Memory B cell (primary cell): ENCODE measurements around the gene TSPAN15.

Experiments
- ATAC-seq: fragments of 150-1000 bp; cut with Tn5 transposase; 2 replicates; pipeline ENCODE4 v1.10.0; 2021; ENCODE audit warnings: low read depth, mild to moderate bottlenecking, moderate library complexity
- DNase-seq, 2 donors: peaks; one replicate each; pipeline ENCODE4 v3.0.0; 2022; ENCODE audit warnings: low spot score in 2 of 2
- H3K27ac Mint-ChIP-seq: one replicate; pipeline ENCODE4 v1.8.0; 2022; ENCODE audit warnings: mild to moderate bottlenecking, moderate library complexity, mixed read lengths
- H3K27me3 Mint-ChIP-seq: one replicate; pipeline ENCODE4 v1.8.0; 2022; ENCODE audit warnings: mixed read lengths
- H3K36me3 Mint-ChIP-seq: one replicate; pipeline ENCODE4 v1.8.0; 2022; ENCODE audit warnings: mild to moderate bottlenecking, mixed read lengths
- H3K4me1 Mint-ChIP-seq: one replicate; pipeline ENCODE4 v1.8.0; 2022; ENCODE audit warnings: mixed read lengths
- H3K4me3 Mint-ChIP-seq: one replicate; pipeline ENCODE4 v1.8.0; 2022; ENCODE audit warnings: mild to moderate bottlenecking, moderate library complexity, mixed read lengths
- H3K9me3 Mint-ChIP-seq: one replicate; pipeline ENCODE4 v1.8.0; 2022; ENCODE audit warnings: mixed read lengths

TSPAN15 gene

DNA sequence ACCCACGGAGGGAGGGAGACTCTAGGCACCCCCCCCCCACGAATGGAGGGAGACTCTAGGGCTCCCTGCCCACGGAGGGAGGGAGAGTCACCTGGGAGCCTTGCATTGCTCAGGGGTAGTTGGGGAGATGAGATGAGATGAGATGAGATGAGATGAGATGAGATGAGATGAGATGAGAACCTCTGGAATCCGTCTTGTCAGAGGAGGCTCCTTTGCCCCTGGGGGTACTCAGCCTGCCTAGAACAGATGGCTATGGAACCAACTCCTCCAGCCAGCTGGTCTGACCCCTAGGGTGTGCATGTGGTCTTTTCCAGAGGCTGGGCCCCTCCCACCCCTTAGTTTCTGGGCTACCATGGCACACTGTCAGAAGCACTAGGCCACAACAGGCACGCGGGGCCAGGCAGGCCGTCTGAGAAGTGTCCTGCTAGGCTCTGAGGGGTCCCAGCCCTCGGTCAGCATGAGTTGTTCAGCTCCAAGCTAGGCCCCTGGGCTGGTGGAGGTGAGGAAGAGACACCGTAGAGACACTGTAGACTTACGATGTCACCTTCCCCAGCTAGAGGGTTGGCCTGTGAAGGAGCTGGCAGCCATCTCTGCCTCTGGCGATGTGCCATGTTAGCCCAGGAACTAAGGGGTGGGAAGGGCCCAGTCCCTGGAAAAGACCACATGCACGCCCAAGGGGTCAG is 8.8 kb downstream of the TSPAN15 start:
- ATAC-seq (no peak), DNase-seq (no peak)
- no peaks in the 10 kb centered on the region for H3K4me1 Mint-ChIP-seq
- no peaks in the 10 kb centered on the region for H3K9me3 Mint-ChIP-seq
- no peak overlapping the region for H3K27ac Mint-ChIP-seq
- no peaks in the 10 kb centered on the region for H3K36me3 Mint-ChIP-seq
- H3K27me3 Mint-ChIP-seq, result peaks cover 9% of the 10 kb centered on the region
- no peak overlapping the region for H3K4me3 Mint-ChIP-seq

DNA sequence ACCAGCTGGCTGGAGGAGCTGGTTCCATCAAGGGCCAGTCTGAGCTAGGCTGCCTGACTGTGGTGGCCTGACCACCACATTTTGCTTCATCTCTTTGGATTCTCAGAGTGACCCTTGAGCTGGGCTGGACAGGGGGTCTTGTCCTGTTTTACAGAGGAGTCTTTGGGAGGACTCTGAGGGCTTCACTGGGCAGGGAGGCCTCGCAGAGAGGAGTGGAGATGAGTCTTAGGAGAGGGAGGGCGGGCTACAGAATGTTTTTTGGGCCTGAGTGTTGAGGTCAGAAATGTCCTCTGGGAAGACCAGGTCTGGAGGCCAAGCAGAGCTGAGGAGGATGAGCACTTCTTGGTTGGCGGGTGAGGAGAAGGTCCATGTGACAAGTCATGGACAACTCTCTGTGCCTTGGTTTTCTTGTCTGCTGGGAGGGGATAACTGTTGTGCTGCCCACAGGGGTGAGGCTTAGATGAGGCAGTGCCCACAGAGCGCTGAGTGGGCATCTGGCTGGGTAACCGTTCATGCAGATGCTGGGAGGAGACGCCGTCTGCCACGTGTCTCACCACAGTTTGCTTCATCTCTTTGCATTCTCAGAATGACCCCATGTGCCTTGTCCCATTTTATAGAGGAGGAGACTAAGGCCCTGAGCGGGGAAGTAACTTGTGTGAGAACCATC is 9.4 kb downstream of the TSPAN15 start:
- peaks cover 2% of the 10 kb centered on the region for H3K4me1 Mint-ChIP-seq
- H3K27ac Mint-ChIP-seq, result no peak overlapping the region
- ATAC-seq (no peak), DNase-seq (no peak)
- no peaks in the 10 kb centered on the region for H3K9me3 Mint-ChIP-seq
- no peak overlapping the region for H3K4me3 Mint-ChIP-seq
- H3K27me3 Mint-ChIP-seq, result peaks cover 5% of the 10 kb centered on the region
- no peaks in the 10 kb centered on the region for H3K36me3 Mint-ChIP-seq

DNA sequence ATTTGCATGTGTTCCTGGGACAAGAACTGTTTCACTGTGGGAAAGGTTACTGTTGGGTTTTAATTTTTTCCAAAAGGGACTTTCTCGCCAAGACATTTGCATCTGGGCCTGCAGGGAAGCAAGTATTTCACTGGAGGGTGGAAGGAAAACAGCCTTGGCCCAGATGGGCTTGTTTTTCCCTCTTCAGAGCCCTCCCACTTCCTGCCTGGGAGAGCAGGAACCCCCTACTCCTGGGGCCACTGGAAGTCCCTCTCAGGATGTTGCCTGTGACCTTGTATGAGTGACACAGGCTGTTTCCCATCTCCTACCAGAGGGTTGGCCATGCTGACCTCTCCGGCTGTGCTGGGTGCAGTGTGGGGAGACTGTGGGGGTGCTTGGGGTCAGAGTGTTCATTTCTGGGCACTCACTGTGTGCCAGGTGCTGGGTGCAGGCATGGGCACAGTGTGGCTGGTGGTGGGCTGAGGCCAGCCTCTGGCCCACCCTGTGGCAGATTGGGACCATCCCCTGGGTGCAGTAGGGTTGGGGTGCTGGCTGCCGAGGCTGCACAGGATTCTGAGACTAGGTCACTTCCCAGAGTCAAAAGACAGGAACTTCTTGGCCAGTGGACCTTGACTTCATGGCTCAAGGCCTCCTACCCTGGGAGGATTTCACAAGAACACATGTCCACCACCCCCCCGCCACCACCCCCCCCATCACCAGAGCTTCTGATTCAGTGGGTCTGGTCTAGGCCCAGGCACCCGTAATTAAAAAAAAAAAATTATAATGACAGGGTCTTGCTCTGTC is 10.2 kb downstream of the TSPAN15 start:
- Mint-ChIP-seq H3K4me1 (peaks cover 2% of the 10 kb centered on the region), H3K36me3 (no peaks in the 10 kb centered on the region), H3K27ac (no peak overlapping the region), H3K9me3 (no peaks in the 10 kb centered on the region), H3K27me3 (peaks cover 4% of the 10 kb centered on the region), H3K4me3 (no peak overlapping the region)
- ATAC-seq, result no peak
- DNase-seq, result no peak

DNA sequence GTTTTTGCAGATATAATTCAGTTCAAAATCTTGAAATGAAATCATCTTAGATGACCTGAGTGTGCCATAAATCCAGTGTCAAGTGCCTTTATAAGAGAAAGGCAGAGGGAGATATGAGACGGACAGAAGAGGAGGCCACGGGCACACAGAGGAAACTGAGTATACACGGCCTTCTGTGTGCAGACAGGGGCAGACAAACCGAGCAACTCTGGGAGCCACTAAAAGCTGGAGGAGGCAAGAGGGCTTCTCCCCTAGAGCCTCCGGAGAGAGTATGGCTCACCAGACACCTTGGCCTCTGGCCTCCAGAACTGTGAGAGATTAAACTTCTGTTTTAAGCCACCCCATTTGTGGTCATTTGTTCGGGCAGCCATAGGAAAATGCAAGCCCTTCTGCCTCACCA is 12.6 kb downstream of the TSPAN15 start:
- H3K4me3 Mint-ChIP-seq, result no peak overlapping the region
- H3K4me1 Mint-ChIP-seq, result peaks cover 2% of the 10 kb centered on the region
- no peaks in the 10 kb centered on the region for H3K27me3 Mint-ChIP-seq
- DNase-seq, result no peak
- no peak overlapping the region for H3K27ac Mint-ChIP-seq
- no peaks in the 10 kb centered on the region for H3K36me3 Mint-ChIP-seq
- no peak for ATAC-seq
- no peaks in the 10 kb centered on the region for H3K9me3 Mint-ChIP-seq

DNA sequence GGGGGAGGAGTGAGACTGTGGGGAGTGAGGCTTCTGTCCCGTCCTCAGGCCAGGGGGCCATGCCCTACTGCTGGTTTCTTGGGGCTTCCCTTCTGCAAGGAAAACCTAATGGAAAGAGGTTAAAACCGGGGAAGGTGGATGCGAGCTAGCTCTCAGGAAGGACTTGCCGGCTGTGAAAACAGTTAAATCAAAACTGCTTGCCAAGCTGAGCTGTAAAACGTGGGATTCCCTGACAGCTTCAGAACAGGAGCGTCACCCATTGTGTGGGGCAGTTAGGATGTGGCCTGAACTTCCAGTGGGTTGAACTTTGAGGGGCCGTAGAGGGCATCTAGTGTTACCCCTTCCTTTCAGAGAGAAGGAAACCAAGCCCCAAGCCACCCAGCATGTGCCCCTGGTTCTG is 13.1 kb downstream of the TSPAN15 start:
- DNase-seq (no peak), ATAC-seq (no peak)
- H3K36me3 Mint-ChIP-seq, result no peaks in the 10 kb centered on the region
- H3K4me3 Mint-ChIP-seq, result no peak overlapping the region
- H3K27ac Mint-ChIP-seq, result no peak overlapping the region
- no peaks in the 10 kb centered on the region for H3K27me3 Mint-ChIP-seq
- no peaks in the 10 kb centered on the region for H3K9me3 Mint-ChIP-seq
- H3K4me1 Mint-ChIP-seq, result peaks cover 2% of the 10 kb centered on the region

DNA sequence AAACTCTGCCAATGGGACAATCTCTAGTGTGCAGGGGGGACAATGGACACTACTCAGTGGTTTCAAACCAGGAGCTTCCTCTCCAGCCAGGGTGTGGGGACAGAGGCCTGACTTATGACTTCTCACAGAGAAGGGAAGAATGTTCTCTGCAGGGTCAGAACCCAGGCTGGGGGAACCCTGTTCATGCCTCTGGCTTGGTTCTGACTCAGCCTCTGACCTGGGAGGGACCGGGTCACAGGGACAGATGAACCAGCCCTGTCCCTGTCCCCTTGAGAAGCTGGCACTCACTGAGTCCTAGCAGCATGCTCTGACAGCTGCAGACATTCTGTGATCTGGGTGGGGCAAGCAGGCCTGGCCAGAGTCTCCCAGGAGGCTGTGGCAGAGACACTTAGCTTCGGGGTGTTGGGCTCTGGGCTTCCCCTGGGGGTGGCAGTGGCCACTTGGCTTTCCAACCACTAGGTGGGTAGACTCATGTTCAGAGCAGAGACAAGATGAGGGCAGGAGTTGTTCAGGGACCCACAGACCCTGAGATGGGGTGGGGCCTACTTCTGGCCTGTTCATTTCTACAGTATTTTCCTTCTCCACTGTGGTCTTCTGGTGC is 13.6 kb downstream of the TSPAN15 start:
- Mint-ChIP-seq H3K27ac (no peak overlapping the region), H3K4me3 (no peak overlapping the region), H3K27me3 (no peaks in the 10 kb centered on the region), H3K9me3 (no peaks in the 10 kb centered on the region), H3K4me1 (peaks cover 2% of the 10 kb centered on the region), H3K36me3 (no peaks in the 10 kb centered on the region)
- DNase-seq, result no peak
- ATAC-seq, result peak; percentile 14

DNA sequence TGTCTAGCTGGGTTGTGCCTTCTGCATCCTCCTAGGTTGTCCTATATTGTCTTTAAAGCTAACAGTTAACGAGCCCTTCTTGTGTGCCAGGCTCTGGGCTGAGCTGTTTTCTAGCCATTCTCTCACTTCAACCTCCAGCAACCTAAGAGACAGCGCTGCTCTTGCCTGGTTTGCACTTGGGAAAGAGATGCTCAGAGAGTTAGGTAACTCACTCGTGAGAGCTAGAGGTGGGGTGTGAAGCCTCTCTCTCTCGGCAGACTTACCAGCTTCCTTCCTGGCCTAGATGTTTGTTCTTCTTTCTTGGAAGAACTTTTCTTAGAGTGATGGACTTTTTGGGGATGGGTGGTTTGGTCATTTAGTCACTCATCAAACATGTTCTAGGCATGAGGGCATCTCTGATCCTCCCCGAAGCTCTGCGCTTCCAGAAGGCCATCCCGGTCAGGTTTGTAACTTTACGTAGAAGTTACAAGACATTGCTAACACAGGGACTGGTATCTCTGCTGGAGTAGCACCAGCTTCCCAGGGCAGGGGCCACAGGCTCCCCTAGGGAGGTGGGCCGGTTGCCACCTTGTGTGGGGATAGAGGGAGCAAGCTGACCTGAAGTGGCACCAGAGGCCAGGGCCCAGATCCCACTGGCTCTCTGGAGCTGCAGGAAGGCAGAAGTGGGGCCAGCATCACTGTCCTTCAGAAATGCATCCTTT is 14.3 kb downstream of the TSPAN15 start:
- Mint-ChIP-seq H3K4me3 (no peak overlapping the region), H3K27me3 (peaks cover under 1% of the 10 kb centered on the region), H3K27ac (no peak overlapping the region), H3K4me1 (peaks cover 2% of the 10 kb centered on the region), H3K9me3 (no peaks in the 10 kb centered on the region), H3K36me3 (no peaks in the 10 kb centered on the region)
- no peak for ATAC-seq
- no peak for DNase-seq

DNA sequence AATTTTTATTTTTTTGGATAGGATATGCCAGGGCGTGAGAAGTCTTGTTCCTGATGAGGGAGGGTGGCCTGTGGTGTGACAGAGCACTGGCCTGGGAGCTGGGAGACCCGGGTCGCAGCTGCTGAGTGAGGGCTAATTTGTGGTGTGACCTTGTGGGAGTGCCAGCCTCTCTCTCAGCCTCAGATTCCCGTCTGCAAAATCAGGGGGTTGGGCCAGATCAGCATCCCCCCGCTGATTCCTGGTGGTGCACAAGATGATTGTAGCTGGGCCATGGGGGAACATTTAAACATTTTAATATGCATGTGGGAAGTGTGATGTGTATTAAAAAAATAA is 14.9 kb downstream of the TSPAN15 start:
- peaks cover 4% of the 10 kb centered on the region for H3K27me3 Mint-ChIP-seq
- H3K9me3 Mint-ChIP-seq, result no peaks in the 10 kb centered on the region
- H3K4me1 Mint-ChIP-seq, result peaks cover 2% of the 10 kb centered on the region
- ATAC-seq, result no peak
- no peak overlapping the region for H3K4me3 Mint-ChIP-seq
- no peaks in the 10 kb centered on the region for H3K36me3 Mint-ChIP-seq
- no peak for DNase-seq
- no peak overlapping the region for H3K27ac Mint-ChIP-seq

DNA sequence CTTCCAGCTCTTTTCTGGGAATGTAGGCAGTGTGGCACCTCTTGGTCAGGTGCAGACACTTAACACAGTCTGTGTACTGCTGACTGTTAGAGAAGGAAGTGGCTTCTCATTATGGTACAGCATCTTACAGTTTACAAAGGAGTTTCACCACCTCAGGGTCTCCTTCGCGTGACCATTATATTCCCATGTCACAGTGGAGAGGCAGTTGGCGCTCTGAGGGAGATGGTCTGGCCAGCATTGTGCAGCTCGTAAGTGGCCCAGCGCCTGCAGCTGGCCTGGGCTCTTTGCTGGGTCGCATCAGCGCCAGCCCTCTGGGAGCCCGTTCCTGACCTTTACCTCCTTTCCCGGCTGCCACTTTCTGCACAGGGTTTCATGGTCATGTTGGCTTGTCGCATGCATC is 15.4 kb downstream of the TSPAN15 start:
- H3K9me3 Mint-ChIP-seq, result no peaks in the 10 kb centered on the region
- peaks cover 4% of the 10 kb centered on the region for H3K27me3 Mint-ChIP-seq
- no peak overlapping the region for H3K27ac Mint-ChIP-seq
- H3K4me1 Mint-ChIP-seq, result peaks cover 2% of the 10 kb centered on the region
- H3K36me3 Mint-ChIP-seq, result no peaks in the 10 kb centered on the region
- no peak overlapping the region for H3K4me3 Mint-ChIP-seq
- ATAC-seq (no peak), DNase-seq (no peak)

DNA sequence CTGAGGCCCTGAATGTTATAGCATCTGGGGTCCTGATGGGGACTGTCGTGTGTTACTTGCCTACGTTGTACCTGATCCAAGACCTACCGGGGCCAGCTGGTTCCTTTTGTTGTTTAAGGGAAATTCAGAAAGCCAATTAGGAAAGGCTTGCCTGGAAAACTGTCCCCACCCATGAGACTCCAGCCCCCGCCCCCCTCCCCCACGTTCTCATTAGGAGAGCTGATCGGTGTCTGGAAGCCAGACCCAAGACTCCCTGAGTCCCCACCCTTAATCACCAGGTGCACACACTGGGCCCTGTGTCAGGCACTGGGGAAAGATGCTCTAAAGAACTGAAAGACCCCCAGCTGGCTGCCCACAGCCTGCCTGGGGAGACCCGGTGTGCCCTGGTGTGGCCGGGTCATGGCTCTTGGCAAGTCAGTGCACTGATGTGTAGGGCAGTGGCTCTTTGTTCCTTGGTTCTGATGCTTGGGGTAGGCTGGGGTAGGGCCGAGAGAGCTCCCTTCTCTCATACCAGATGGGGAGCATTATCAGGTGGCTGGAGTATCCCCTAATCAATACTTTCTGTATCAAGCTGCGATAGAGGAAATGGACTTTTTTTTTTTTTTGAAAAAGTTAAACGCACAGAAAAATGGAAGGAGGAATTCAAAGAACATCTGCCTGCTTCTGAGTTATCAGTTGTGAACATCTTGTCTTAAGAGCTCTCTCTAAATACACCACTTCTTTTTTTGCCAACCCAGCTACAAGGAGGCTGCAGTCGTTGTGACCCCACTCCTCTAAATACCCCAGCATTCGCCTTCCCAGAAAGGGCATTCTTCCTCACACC is 16.9 kb downstream of the TSPAN15 start:
- DNase-seq, result no peak
- H3K4me3 Mint-ChIP-seq, result no peak overlapping the region
- no peaks in the 10 kb centered on the region for H3K36me3 Mint-ChIP-seq
- H3K4me1 Mint-ChIP-seq, result peaks cover 2% of the 10 kb centered on the region
- H3K9me3 Mint-ChIP-seq, result no peaks in the 10 kb centered on the region
- peaks cover 13% of the 10 kb centered on the region for H3K27me3 Mint-ChIP-seq
- no peak overlapping the region for H3K27ac Mint-ChIP-seq
- no peak for ATAC-seq

DNA sequence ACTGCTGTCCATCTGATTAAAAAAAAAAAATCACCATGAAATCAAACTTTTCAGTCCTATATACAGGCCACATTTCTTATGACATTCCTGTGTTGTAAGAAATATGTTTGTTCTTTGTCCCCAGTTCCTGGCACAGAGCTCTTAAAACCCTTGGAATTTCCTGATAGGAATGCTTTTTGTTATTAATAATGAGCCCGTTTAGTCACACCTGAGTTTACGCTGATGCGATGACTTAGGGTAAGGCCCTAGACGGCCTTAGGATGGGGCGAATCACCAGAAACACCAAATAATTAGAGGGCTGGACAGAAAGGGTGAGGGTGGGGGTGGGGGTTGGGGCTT is 17.5 kb downstream of the TSPAN15 start:
- Mint-ChIP-seq H3K4me3 (no peak overlapping the region), H3K4me1 (peaks cover 2% of the 10 kb centered on the region), H3K27ac (no peak overlapping the region), H3K27me3 (peaks cover 16% of the 10 kb centered on the region), H3K36me3 (no peaks in the 10 kb centered on the region), H3K9me3 (no peaks in the 10 kb centered on the region)
- DNase-seq, result no peak
- ATAC-seq, result no peak

DNA sequence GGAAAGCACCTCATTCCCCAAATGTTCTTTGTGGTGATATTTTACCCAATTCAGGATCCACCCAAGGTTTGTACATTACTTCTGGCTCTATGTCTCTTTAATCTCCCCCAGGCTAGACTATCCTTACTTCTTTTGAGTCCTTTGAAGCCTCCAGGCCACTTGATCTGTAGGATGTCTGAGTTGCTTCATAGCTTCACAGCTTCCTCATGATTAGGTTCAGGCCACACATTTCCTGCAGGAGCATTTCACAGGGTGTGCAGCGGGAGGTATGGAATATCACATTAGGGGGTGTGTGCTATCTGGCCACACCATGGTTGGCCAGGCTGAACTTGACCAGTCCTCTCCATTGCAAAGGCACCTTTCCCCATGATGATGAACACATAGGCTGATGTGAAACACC is 18.7 kb downstream of the TSPAN15 start:
- H3K36me3 Mint-ChIP-seq, result no peaks in the 10 kb centered on the region
- H3K27ac Mint-ChIP-seq, result no peak overlapping the region
- no peaks in the 10 kb centered on the region for H3K9me3 Mint-ChIP-seq

More for the DNA sequence above, 18.7 kb downstream of the TSPAN15 start:
- no peak overlapping the region for H3K4me3 Mint-ChIP-seq
- ATAC-seq, result no peak
- H3K4me1 Mint-ChIP-seq, result peaks cover 2% of the 10 kb centered on the region
- DNase-seq, result no peak
- peaks cover 24% of the 10 kb centered on the region for H3K27me3 Mint-ChIP-seq
